Left kidney (tissue), 2 donors: ENCODE results near the gene DYSF. TPM values are rescaled to one million over a fixed set of nuclear protein-coding genes. Genes with fewer than 3 reads are reported as not detected.

Experiments used
- DNase-seq: peaks from one replicate; pipeline ENCODE4 v3.0.0-alpha.2; 2013
- polyA plus RNA-seq: library from polyadenylated mRNA; unstranded; fragments of 120-200 nt; gene quantifications from one replicate; pipeline ENCODE4 v1.2.1, GENCODE V29; 2013; ENCODE audit not compliant: insufficient read length

Gene DYSF
- polyA plus RNA-seq, 1 donor = 15.4 TPM

DNA sequence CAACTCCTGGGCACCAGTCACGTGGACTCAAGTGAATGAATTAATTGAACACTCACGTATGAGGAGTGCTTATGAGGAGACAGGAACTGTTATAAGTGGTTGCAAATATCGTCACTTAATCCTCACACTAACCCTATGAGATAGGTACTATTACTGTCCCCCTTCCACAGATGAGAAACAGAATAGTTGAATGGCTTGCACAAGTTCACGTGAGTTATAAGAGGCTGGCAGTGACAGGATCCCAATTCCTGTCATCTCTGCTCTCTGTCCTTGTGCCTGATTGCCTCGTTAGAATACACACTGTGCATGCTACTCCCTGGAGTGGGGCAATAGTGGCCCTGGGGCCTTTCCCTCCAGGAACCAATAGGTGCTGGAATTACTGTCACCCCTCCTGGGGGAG is 253.5 kb downstream of the DYSF start:
- no peak for DNase-seq

DNA sequence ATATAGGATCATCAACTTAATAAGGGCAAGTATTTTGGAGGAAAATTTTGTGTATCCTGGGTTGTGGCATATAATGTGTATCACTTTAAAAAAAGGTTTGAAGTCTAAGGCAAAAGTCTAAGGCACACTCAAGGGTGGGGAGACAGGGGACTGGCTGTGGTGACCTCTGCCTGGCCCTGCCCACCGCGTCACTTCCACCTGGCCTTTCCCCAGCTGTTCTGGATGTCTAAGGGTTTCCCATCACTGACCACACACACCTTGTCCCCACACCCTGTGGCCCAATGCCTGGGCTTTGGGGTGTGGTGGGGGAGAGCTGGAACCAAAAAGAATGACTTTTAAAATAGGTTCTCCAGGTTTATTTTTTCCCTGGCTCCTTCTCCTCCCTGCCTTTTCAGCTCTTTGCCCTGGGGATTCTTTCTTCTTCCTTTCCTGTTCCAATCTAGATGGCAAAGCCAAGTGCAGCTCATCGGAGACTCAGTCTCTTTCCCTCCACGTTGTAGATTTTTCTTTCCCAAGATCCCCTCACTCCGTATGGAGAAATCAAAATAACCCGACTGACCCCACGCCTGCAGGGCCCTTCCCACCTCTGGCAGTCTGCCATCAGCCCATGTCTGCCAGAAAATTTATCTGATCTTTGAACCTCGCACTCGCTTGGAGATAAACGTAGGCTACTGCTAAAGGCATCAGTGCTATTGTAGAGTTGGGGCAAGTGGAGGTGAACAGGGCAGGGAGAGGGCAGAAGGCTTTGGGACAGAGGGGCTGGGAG is 257.2 kb downstream of the DYSF start:
- DNase-seq = no peak

DNA sequence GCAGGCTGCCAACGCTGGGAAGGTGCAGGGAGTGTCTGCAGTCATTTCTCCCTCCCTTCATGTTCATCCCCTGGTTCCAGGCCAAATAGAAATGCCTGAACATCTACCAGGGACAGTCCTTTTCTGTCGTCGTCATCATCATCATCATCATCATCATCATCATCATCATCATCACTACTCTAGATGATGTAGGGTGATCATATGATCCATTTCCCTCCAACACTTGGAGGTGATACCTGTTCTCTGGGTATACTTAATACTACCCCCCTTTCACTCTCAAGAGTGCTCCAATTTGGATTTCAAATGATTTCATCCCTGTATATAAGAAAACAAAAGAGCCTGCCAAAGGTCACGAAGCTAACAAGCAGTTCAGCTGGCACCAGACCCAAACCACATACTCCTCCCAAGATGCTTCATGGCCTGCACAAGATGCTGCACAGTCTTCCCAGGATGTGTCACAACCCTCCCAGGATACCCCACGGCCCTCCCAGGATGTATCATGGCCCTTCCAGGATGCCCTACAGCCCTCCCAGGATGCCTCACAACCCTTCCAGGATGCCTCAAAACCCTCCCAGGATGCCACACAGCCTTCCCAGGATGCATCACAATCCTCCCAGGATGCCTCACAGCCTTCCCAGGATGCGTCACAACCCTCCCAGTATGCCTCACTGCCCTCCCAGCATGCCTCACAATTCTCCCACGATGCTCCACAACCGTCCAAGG is 257.9 kb downstream of the DYSF start:
- no peak for DNase-seq

DNA sequence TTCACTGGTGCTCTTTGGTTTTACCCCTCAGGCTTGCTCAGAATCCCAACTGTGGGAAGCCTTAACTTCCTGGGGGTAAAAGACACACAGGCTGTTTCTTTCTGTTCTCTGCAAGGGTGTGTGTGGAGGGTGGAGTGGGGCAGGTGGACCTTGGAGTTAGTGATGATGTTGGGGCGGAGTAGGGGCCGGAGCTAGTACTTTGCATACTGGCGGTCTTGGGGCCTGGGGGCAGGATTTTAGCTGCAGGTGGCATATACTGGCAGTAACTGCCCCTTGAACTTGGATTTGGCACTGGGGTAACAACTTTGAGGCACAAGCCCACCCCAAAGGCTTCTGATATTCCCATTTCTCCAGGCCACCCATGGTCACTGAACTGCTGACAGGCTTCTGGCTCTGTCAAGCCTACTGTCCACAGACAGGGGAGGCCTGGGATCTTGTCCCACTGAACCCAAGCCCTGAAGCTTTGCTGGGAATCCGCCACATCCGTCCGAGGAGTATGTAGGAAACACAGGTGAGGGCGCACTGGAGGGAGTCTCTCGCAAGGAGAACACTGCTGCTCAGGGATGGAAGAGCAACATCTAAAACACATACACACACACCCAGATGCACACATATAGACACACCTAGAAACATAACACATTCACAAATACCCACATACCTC is 258.9 kb downstream of the DYSF start:
- DNase-seq = no peak

DNA sequence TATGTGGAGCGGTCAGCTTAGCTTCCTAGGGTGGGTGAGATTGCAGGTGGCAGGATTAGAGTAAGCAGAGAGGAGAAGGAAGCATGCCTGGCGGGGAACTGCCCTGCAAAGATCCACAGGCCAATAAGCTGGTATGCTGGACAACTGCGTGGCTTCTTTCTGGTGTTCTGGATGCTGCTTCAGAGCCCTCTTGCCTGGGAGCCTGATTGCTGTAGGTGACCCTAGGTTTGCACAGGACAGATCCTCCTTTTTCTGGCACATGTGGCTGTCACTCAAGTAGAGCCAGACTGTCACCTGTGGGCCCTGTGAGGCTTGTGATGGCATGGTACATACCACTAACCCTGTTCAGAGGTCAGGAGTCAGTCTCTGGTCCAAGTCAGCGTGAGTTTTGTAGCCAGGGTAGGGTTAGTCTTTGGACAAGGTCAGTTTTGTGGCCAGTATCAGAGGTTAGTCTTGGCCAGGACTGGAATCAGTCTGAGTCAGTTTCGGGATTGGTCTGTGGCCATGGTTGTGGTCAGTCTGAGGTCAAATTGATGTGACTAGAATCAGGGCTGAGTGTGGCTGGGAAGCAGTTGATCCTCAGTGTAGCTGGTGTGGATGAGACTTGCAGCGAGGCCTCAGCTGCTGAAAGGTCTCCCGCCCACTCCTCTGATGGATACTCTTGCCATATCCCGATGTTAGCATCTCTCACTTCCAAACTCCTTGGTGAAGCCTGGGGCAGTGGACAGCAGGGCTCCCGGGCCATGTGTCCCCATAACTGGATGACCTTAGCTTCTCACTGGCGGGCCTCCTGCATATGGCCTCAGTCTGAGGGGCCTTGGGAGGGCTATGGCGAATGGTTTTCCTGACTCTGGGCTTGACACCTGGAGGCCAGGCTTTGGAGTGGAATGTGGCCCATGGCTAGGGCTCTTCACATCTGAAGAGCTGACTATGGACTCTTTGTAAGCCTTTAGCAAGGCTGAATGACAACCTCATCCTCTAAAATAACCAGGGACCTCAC is 260.5 kb downstream of the DYSF start:
- DNase-seq = no peak

DNA sequence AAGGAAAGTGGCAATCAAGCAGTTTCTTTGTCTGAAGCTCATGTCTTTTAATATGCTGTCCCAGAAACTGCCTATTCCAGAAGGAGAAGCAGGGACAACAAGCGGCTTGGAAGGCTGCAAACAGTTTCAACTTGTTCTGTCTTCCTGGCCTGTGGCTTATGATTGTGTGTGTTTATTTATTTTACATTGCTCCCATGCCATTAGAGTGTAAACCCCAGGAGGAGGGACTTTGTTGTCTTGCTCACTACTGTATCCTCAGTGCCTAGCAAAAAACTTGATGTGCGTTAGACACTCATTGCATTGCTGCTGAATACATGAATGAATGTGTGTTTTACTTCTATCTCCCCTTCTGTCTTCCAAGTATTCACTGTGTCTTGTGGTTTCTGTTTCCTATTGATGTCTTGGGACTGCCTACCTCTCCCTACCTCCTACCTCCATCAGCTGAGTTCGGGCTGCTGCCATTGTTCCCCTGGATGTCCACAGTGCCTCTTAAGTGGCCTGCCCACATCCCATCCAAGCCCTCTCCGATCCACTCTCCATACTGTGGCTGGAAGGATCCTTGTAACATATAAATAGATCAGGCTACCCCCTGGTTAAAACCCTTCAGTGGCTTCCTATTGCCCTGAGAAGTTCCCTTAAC is 261.4 kb downstream of the DYSF start:
- DNase-seq = no peak

DNA sequence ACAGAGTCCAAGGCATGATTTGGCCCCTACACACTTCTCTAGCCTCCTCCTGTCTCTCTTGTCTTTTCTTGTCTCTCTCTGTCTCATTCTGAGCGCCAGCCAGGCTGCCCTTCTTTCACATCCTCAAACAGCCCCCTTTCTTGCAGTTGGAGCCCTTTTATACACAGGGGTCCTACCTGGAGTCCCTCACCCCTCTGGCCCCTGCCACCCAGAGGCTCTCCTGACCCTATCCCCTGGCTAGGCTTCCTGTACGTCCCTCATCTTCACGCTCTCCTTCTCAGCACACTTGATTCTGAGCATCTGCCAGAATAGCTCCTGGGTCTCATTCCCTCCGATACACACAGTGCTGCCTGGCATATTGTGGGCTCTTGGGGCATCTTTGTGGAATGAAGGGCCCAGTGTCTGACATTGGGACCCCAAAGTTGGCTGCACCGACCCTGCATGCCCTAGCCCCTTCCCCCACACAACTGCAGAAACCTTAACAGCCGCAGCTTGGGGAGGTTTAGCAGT is 261.9 kb downstream of the DYSF start:
- DNase-seq = no peak

DNA sequence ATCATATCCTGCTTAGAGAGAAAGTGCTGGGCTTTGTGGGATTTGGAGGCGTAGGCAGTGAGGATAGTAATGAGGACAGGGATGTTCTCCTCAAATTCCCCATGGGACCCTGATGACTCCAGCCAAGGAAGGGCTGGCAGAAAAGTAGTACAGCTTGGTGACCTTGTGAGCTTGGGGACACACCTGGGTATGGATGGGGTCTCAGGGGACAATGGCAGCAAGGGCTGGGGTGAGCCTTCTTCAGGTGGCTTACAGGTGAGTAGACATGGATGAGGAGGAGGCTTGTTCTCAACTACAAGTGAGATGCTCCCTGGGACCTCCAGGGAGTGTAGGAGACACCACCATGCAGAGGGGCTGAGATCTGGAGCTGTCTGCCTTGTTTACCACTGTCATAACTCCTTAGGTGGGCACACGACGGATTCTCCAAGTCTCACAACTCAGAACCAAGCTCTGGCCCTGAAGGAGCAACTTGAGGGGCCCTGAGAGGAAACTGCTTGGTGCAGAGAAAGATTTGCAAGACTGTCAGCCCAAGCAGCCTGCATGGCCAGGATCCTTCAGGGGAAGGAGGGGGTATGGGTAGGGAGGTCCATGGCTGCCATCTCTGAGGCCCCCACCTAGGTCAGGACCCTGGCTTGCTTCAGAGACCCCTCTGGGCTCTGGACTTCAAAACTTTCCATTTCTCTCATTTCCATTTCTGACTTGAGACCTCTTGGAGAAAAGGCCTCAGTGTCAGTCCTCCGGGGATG is 262.8 kb downstream of the DYSF start:
- no peak for DNase-seq

DNA sequence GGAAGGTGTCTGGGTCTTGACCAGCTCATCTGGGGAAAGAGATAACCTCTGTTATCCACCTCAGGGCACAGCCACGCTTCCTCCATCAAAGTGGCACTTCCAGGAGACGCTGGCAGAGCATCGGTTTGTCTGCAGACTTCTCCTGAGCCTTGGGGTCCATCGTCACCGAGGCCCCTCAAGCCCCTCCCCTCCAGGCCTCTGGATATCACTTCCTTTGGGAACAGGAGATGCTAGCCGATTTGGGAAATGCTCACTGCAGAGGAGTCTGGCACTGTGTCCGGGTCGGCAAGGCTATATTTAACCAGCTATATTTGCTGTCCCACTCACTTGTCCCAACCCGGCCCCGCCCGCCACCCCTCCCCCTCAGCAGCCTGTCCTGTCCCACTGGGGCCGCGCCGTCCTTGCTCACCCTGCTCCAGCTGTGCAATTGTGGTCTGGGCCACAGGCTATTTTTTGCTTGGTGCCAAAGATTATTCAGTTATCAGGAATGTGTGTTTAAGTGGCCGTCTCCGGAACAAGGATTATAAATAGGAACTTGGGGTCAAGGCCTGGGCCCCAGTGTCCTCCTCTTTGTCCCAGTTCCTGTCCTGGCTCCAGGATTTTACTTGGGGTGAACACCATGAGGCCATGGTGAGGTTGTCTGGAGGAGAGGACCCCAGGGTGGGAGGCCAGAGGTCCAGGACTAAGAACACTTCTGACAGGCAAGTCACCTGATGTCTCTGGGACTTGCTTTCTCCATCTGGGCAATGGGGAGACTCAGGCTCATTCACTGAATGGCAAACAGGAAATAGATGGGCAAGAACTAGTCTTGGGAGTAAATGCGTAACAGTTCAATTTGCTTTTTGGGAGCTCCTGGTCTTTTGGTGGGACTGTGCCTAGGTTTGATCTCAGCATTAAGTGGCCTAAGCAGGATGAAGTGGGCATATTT is 263.6 kb downstream of the DYSF start:
- no peak for DNase-seq

DNA sequence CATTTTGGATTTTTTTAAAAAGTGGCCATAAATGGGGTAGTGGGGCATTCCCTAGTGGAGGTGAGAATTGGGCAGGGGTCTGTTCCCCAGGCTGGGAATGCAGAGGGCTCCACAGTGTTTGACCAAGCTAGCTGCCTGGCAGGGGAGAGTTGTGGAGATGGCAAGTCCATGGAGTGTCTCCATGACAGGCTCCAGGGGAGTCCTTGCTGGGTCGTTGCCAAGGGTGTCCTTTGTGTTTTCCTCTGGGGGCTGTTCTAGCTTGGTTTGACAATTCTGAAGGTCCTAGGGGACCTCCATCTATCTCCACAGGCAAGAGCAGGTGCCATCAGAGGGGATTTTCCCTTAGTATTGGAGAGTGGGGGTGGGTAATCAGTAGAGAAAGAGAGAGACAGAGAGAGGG is 265.3 kb downstream of the DYSF start:
- no peak for DNase-seq

DNA sequence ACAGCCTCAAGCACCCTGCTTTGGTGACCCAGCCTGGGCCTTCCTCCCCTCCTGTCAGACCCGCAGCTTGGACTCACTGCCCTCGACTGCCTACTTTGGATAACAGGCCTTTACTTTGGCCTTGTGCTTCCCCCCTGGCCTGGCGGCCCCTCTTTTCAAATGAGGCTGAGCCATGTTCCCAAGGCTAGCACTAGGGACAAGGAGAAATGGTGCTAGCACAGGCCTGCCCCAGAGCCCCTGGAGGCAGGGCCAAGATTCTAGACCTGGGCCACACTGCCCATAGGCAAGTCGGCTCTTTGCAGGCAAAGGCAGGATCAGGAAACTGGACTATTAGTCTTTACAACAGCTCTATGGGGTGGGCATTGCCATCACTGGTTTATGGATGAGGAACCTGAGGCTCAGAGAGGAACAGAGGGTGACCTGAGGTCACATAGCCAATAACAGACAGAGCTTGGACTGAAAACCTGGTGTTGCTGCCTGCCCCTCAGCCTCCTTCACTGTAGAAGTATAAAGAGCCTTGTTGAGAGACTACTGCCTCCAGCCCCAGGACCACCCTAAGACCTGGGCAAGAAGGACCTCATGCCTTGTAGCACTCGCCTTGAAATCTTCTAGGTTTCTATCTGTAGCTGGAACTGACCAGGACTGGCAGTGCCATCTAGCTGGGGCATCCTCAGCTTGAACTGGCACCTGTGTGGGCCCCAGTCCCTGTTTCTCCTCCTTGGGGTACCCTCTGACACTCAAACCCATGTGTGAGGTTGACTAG is 266.3 kb downstream of the DYSF start:
- no peak for DNase-seq

DNA sequence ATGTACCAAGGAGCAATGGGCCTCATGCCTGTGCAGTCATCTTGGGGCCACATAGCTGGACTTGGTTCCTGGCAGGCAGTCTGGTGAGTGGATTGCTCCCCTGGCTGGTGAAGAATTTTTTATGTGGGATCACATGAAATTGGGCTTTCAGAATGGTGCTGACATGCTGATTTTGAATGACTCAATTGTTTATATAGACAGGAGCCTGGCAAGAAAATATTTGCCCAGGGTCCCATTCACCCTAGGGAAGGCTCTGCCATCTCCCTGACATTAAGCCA is 266.9 kb downstream of the DYSF start:
- no peak for DNase-seq

DNA sequence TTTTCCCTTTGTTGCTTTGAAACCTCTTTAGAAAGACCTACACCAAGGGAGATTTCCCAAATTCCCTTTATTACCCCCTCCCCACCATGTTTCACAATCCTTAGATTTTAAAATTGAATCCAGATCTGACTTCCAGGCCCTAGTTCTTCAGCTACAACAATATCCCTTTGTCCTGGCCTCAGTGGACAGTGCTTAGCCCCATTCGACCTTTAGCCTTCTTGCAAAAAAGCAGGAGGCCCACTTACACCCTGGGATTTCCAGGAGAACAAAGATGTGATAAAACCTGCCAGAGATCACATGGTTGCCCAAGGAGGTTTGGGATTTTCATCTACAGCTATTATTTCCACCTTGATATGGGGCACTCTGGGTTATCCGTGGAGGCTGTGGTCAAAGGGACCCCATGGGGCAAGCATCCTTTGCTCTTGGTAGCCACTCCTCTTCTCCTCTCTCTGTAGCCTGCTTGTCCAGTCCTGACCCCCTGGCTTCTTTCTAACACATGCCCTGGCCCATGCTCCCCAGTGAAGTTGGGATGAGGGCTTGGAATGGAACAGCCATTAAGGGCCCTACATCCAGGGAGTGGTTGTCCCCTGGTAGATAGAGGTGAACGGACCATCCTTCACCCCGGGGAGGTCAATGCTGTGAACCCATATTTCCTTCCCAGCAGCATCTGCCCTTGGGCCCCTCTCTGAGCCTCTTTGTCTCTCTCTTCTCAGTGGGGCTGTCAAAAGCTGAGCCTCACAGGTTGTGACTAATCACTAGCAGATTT is 267.4 kb downstream of the DYSF start:
- no peak for DNase-seq

DNA sequence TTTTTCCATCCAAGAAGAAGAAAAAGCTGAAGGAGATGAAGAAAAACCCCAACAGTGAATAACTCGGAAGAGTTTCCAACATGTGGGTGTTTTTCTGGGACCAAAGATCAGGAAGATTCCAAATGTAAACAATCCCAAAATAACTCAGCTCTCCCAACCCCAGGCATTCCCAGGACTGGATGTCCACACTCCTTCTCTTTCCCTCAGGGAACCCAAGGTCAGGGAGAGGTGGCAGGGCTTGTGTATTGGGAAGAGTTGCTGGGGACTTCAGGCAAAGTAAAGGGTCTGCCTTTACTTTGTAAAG is 268.0 kb downstream of the DYSF start:
- DNase-seq = no peak

DNA sequence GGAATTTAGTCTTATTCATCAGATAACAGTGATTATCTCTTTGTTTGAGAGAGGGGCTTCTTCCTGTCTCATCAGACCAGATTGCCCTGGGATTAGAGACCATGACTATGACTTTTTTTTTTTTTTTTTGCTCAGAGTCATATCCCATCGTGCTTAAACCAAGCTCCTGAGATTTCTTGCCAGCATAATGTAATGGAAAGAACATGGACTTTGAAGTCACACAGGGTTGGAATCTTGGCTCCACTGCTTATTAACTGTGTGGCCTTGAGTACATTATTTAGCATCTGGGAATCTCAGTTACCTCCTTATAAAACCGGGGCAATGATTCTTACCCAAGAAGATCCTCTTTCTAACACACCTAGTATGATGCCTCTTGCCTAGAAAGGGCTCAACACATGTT is 268.3 kb downstream of the DYSF start:
- no peak for DNase-seq

DNA sequence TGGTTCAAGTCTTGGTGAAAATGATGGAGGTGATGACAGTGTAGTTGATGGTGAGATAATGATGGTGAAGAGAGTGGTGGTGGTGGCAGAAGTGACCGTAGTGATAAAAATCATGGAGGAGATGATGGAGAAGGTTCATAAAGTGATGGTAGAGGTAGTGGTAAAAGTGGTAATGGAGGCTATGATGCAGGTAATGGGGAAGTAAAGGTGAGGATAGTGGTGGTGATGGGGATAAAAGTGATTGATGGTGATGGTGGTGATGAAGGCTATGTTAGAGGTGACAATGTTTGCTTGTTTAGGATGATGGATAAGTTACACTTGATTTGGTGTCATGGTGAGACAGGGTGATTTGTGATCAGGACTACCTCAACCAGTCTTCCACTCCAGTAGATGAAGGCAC is 268.9 kb downstream of the DYSF start:
- no peak for DNase-seq

DNA sequence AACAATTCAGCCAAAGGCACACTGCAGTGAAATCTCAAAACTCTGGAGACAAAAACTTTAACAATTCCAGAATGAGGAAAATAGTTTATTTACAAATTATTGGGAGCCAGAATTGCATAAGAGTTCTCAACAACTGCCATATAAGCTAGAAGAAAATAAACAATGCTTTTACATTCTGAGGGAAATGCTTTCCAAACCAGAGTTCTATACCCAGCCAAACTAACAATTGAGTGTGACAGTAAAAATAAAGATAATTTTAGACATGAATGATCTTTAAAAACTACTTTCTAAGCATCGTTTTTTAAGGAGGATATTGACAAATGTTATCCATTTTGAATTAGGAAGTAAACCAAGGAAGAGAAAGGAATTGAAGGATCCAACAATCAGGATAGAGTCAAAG is 271.4 kb downstream of the DYSF start:
- DNase-seq = no peak

DNA sequence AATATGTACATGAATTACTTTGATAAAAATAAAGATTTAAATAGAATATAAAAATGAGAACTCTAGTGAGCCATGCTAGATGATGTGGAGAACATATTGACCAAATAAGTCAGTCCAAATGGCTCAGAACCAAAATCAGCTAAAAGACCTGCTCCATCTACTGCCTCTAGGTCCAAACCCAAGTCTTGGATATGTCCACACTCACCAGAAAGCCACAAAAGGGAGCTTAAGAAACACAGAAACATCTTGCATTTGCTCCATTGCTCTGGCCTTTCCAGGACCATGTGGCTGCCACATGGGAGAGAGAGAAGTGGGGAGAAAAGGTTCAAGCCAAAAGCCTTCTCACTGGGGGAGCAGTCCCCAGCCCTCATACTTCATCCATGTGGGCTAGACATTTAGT is 272.5 kb downstream of the DYSF start:
- DNase-seq = no peak
